GM23338 (cell line): Measurements from ENCODE around the gene ST6GALNAC4. TPM values are rescaled to one million over a fixed set of nuclear protein-coding genes. Genes with fewer than 3 reads are reported as not detected.
A peak's percentile ranks its signal among the peaks of the same experiment; 100 is the strongest.

Source experiments
- ATAC-seq: fragments of 200-7000 bp; cut with Tn5 transposase; 3 replicates; pipeline ENCODE4 v1.9.1; 2020
- DNase-seq: peaks from one replicate; pipeline ENCODE4 v3.0.0-alpha.2; 2015; ENCODE audit warnings: low spot score
- H2AFZ ChIP-seq: fragments of 200-600 bp; sonication (generic); 2 replicates; pipeline ENCODE4 v1.8.0; 2016; ENCODE audit warnings: antibody characterized with exemption, mild to moderate bottlenecking, moderate library complexity
- H3F3A ChIP-seq: fragments of 200-600 bp; sonication (generic); replicated peaks from 2 replicates; pipeline ENCODE4 v1.8.0; 2017; ENCODE audit warnings: antibody characterized with exemption, mixed run types, low read depth
- H3K27ac ChIP-seq: fragments of 200-600 bp; sonication (generic); 2 replicates; pipeline ENCODE4 v1.6.1; 2016; ENCODE audit warnings: low read depth
- H3K27me3 ChIP-seq: fragments of 200-600 bp; sonication (generic); 2 replicates; pipeline ENCODE4 v1.8.0; 2016; ENCODE audit warnings: mild to moderate bottlenecking, mixed run types, moderate library complexity; ENCODE audit not compliant: insufficient read depth
- H3K36me3 ChIP-seq: fragments of 200-600 bp; sonication (generic); 2 replicates; pipeline ENCODE4 v1.8.0; 2016; ENCODE audit warnings: mild to moderate bottlenecking; ENCODE audit not compliant: insufficient read depth
- H3K4me1 ChIP-seq: fragments of 200-600 bp; sonication (generic); 2 replicates; pipeline ENCODE4 v1.8.0; 2016; ENCODE audit warnings: mild to moderate bottlenecking, moderate library complexity; ENCODE audit not compliant: insufficient read depth
- H3K4me2 ChIP-seq: fragments of 200-600 bp; sonication (generic); 2 replicates; pipeline ENCODE4 v1.7.1; 2017; ENCODE audit warnings: mixed run types
- H3K4me3 ChIP-seq: fragments of 200-600 bp; sonication (generic); 2 replicates; pipeline ENCODE4 v1.6.1; 2016; ENCODE audit warnings: mixed run types
- H3K79me2 ChIP-seq: fragments of 200-600 bp; sonication (generic); replicated peaks from 2 replicates; pipeline ENCODE4 v1.8.0; 2017; ENCODE audit warnings: mild to moderate bottlenecking; ENCODE audit not compliant: insufficient read depth
- H3K9me2 ChIP-seq: fragments of 200-600 bp; sonication (generic); 2 replicates; pipeline ENCODE4 v1.8.0; 2017; ENCODE audit not compliant: insufficient read depth
- H4K20me1 ChIP-seq: fragments of 200-600 bp; sonication (generic); replicated peaks from 2 replicates; pipeline ENCODE4 v1.8.0; 2017; ENCODE audit warnings: mild to moderate bottlenecking; ENCODE audit not compliant: insufficient read depth
- H3K27ac Mint-ChIP-seq: 2 replicates; pipeline ENCODE4 v1.8.0; 2020; ENCODE audit warnings: inconsistent platforms, mild to moderate bottlenecking, moderate library complexity, mixed read lengths
- H3K27me3 Mint-ChIP-seq: 3 replicates; pipeline ENCODE4 v1.8.0; 2022; ENCODE audit warnings: low read depth, mild to moderate bottlenecking, moderate library complexity, mixed read lengths, inconsistent platforms; ENCODE audit not compliant: insufficient read depth, poor library complexity
- H3K36me3 Mint-ChIP-seq: 3 replicates; pipeline ENCODE4 v1.8.0; 2021; ENCODE audit warnings: low read depth, mild to moderate bottlenecking, inconsistent platforms, moderate library complexity, mixed read lengths
- H3K4me1 Mint-ChIP-seq: 3 replicates; pipeline ENCODE4 v1.8.0; 2020; ENCODE audit warnings: mild to moderate bottlenecking, inconsistent platforms, mixed read lengths
- H3K4me3 Mint-ChIP-seq: 3 replicates; pipeline ENCODE4 v1.8.0; 2021; ENCODE audit warnings: moderate library complexity, mild to moderate bottlenecking, inconsistent platforms, mixed read lengths
- H3K9me3 Mint-ChIP-seq: 3 replicates; pipeline ENCODE4 v1.8.0; 2020; ENCODE audit warnings: moderate library complexity, mild to moderate bottlenecking, inconsistent platforms, mixed read lengths
- CREB1 ChIP-seq: fragments of 250-450 bp; sonication (Bioruptor Pico); IDR thresholded peaks from 2 replicates; pipeline ENCODE4 v1.5.0; 2020; ENCODE audit warnings: low read depth, mild to moderate bottlenecking, moderate library complexity
- CTCF ChIP-seq, 2 experiments: fragments of 200-600 bp in 1 of 2; sonication (generic) in 1 of 2; conservative IDR thresholded peaks; 2 replicates each; pipeline versions ENCODE4 v1.5.1 to v1.6.1; 2016 to 2017; ENCODE audit warnings: antibody characterized with exemption in 2 of 2, low read depth in 2 of 2, mild to moderate bottlenecking in 2 of 2, moderate library complexity in 1 of 2
- ETS1 ChIP-seq: IDR thresholded peaks from 2 replicates; pipeline ENCODE4 v1.6.1; 2016; ENCODE audit warnings: antibody characterized with exemption
- EZH2 ChIP-seq: fragments of 200-600 bp; sonication (generic); IDR thresholded peaks from one replicate; pipeline ENCODE4 v1.8.0; 2017; ENCODE audit warnings: antibody characterized with exemption, mild to moderate bottlenecking, low read depth; ENCODE audit not compliant: unreplicated experiment
- EZH2phosphoT487 ChIP-seq: fragments of 200-600 bp; sonication (generic); IDR thresholded peaks from one replicate; pipeline ENCODE4 v1.8.1; 2018; ENCODE audit warnings: antibody characterized with exemption; ENCODE audit not compliant: unreplicated experiment
- JUNB ChIP-seq: IDR thresholded peaks from one replicate; pipeline ENCODE4 v1.6.1; 2016; ENCODE audit warnings: antibody characterized with exemption; ENCODE audit not compliant: unreplicated experiment
- NANOG ChIP-seq: IDR thresholded peaks from 2 replicates; pipeline ENCODE4 v1.6.1; 2016; ENCODE audit warnings: antibody characterized with exemption, borderline replicate concordance
- POLR2AphosphoS5 ChIP-seq: IDR thresholded peaks from 2 replicates; pipeline ENCODE4 v1.6.1; 2016; ENCODE audit warnings: antibody characterized with exemption, low read depth
- REST ChIP-seq: IDR thresholded peaks from one replicate; pipeline ENCODE4 v1.6.1; 2018; ENCODE audit warnings: antibody characterized with exemption; ENCODE audit not compliant: unreplicated experiment
- STAT1 ChIP-seq: IDR thresholded peaks from one replicate; pipeline ENCODE4 v1.6.1; 2016; ENCODE audit warnings: antibody characterized with exemption; ENCODE audit not compliant: unreplicated experiment
- ZNF114 ChIP-seq: fragments of 250-450 bp; sonication (Bioruptor Pico); IDR thresholded peaks from 2 replicates; pipeline ENCODE4 v1.5.0; 2020; ENCODE audit warnings: mild to moderate bottlenecking, moderate library complexity
- ZNF331 ChIP-seq: fragments of 250-450 bp; sonication (Bioruptor Pico); IDR thresholded peaks from 2 replicates; pipeline ENCODE4 v1.5.0; 2020; ENCODE audit warnings: low read depth, mild to moderate bottlenecking, moderate library complexity
- polyA plus RNA-seq: library from polyadenylated mRNA; unstranded; fragments of >200 nt; fragmentation: Nextera tagmentation; extraction: Ambion mirVana; gene quantifications from 2 replicates; pipeline ENCODE4 v1.2.1, GENCODE V29; 2016
- total RNA-seq: library from RNA; depleted of rRNA; stranded (reverse); fragments of >200 nt; shearing (Covaris generic); gene quantifications from 2 replicates; pipeline ENCODE4 v1.2.3, GENCODE V29; 2014

The ST6GALNAC4 gene
- total and polyA plus RNA-seq, 2 experiments from 2014 or later, result 8.1 to 35.3 TPM

- Mint-ChIP-seq H3K9me3 (no peaks in the 10 kb centered on the region), H3K4me3 (no peak overlapping the region), H3K27ac (peak overlapping the region; percentile 76; the same call in 1 of the 2 replicates), H3K27me3 (peaks cover 14% of the 10 kb centered on the region), H3K4me1 (peaks cover 26% of the 10 kb centered on the region), H3K36me3 (0 out of 3 replicates have a peak, but pooled peaks cover 4% of the 10 kb centered on the region)
- Histone ChIP-seq H3K36me3 (no peaks in the 10 kb centered on the region), H3K9me2 (no peaks in the 10 kb centered on the region), H3K27ac (0 out of 2 replicates have a peak overlapping the region, but pooled peaks have one; percentile 19), H2AFZ (no peak overlapping the region), H3K27me3 (no peaks in the 10 kb centered on the region), H3K4me3 (no peak overlapping the region), H3F3A (0 out of 2 replicates have a peak, but pooled peaks cover 7% of the 10 kb centered on the region), H3K79me2 (no peaks in the 10 kb centered on the region), H4K20me1 (no peaks in the 10 kb centered on the region), H3K4me1 (no peaks in the 10 kb centered on the region; the same call in 1 of the 2 replicates), H3K4me2 (no peak overlapping the region)
- TF ChIP-seq NANOG, result no peak
- TF ChIP-seq CTCF (conservative IDR thresholded peaks at IDR 0.05; ENCODE audit: low read depth in 2 of 2), result peak in 1 of 2 experiments; percentile 41; a peak in 2 of 4 replicates
- DNase-seq, result peak; percentile 59
- peak; percentile 47 for ATAC-seq
These were observed 49.2 kb downstream of the ST6GALNAC4 start for GRCh38 chr9:127867356-127868277.

- no peak overlapping the region for H3K4me3 Mint-ChIP-seq
- H3K27ac ChIP-seq, result no peak overlapping the region
- no peak for ATAC-seq
- H3K36me3 ChIP-seq, result no peaks in the 10 kb centered on the region
- H3F3A ChIP-seq, result 0 out of 2 replicates have a peak, but pooled peaks cover 7% of the 10 kb centered on the region
- no peaks in the 10 kb centered on the region for H3K79me2 ChIP-seq
- no peaks in the 10 kb centered on the region for H3K27me3 ChIP-seq
- no peak overlapping the region for H2AFZ ChIP-seq
- H3K4me1 Mint-ChIP-seq, result peaks cover 26% of the 10 kb centered on the region
- no peaks in the 10 kb centered on the region for H4K20me1 ChIP-seq
- peaks cover 10% of the 10 kb centered on the region for H3K27me3 Mint-ChIP-seq
- no peak overlapping the region for H3K27ac Mint-ChIP-seq
- no peaks in the 10 kb centered on the region for H3K9me2 ChIP-seq
- no peak for DNase-seq
- 0 out of 3 replicates have a peak, but pooled peaks cover 4% of the 10 kb centered on the region for H3K36me3 Mint-ChIP-seq
- no peaks in the 10 kb centered on the region for H3K9me3 Mint-ChIP-seq
- H3K4me1 ChIP-seq, result no peaks in the 10 kb centered on the region; the same call in 1 of the 2 replicates
- H3K4me3 ChIP-seq, result no peak overlapping the region
- H3K4me2 ChIP-seq, result no peak overlapping the region
- TF ChIP-seq JUNB (no peak), ZNF331 (no peak), STAT1 (no peak), POLR2AphosphoS5 (no peak), ZNF114 (no peak), EZH2 (no peak), NANOG (no peak), CREB1 (CRISPR knock-in tag) (no peak), REST (no peak), ETS1 (no peak), EZH2phosphoT487 (no peak), CTCF (conservative IDR thresholded peaks at IDR 0.05; ENCODE audit: low read depth in 2 of 2) (no peak)
These were observed 50.3 kb downstream of the ST6GALNAC4 start for GRCh38 chr9:127866535-127866934.
